ENCODE measurements around the gene TMEM39A.

Gene TMEM39A

GRCh38 chr3:119396870-119397269 lies 66.5 kb downstream of the TMEM39A start:
- no peak for DNase-seq

GRCh38 chr3:119395923-119396358 lies 67.5 kb downstream of the TMEM39A start:
- no peak for DNase-seq

- no peak for DNase-seq
Observed at GRCh38 chr3:119388577-119388976, 74.8 kb downstream of the TMEM39A start.

GRCh38 chr3:119382134-119382533 lies 81.3 kb downstream of the TMEM39A start:
- DNase-seq = no peak

GRCh38 chr3:119380697-119381096 lies 82.7 kb downstream of the TMEM39A start:
- peak; percentile 10 for DNase-seq

Data from HCEC 1CT (cell line).